DMS 273 (cell line): Measurements from ENCODE around the gene PROX1.
"Not testable (repeated sequence)": the region's sequence is repeated elsewhere in the genome, so short reads cannot be mapped to it uniquely, and the experiment has no call there.

ENCODE experiments used
- DNase-seq: peaks from one replicate; lab custom pipeline; 2025; ENCODE audit not compliant: unreplicated experiment; lab: John Stamatoyannopoulos, UW

Gene PROX1

DNA sequence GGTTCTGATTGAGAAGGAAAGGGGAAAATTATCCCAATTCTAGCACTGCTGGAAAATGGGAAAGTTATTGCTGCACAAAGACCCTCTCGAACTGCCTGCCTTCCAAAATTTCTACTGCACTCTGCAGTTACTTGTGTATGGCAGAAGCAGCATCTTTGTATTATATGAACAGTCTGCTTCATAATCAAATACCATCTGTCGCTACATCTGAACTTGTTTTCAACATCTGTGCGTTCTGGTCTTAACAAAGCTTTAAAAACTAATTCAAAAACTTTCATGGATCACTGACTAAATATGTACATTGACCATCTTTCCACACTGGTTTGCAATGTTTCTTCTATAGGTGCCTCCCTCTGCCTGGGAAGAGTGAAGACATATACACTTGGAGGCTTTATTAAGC is 79.2 kb downstream of the PROX1 start:
- peak; percentile 93 for DNase-seq

DNA sequence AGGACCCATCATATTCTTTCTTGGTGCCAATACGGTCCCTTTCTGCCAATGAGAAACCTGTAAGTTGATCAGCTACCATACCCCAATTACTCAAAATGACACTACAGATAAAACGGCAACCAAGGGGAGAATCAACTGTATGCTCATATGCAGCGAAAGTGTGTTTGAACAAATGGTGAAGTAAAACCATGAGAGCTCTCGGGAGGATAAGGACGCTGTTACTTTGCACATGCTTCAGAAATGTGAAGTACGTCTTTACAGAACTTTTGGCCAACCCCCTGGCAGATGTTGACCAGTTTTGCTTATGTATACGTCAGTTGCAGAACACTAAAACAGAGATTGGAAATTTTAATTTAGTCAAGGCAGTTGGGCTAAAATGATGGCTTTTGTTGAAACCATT is 79.6 kb downstream of the PROX1 start:
- peak; percentile 91 for DNase-seq

DNA sequence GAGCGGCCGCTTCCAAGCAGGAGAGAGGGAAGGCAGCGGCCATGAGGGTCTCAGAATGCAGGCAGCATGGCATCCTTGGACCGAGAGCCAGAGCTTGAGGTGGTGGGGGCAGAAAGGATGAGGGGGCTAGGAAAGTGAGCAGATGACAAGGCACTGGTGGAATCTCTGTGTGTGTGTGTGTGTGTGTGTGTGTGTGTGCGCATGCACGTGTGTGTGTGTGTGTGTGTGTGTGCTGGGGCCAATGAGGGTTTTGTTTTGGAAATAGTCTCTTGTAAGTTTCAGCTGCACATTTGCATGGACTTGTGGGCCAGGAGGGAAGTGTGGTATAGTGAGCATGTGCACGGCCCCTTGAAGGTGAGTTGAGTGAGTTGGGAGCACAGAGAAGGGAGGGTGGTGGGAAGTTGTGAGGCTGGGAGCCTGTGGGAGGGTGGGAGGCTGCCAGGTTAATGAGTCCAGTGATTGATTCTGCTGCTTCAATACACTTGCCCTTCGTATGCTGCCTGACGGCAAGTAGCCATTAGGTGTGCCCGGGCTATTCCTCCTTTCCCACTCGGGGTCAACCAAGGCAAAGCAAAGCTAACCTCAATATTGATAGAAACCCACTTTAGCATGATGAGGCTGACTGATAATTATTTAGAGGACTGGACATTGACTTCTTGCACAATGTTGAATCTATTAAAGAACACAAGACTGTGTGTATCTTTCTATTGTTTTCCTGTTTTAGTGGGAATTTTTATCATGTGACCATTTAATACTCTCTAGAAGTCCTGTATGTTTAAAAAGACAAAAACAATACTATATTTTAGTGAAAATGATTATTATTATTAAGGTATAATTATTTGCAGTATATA is 80.3 kb downstream of the PROX1 start:
- DNase-seq, result peak; percentile 86

DNA sequence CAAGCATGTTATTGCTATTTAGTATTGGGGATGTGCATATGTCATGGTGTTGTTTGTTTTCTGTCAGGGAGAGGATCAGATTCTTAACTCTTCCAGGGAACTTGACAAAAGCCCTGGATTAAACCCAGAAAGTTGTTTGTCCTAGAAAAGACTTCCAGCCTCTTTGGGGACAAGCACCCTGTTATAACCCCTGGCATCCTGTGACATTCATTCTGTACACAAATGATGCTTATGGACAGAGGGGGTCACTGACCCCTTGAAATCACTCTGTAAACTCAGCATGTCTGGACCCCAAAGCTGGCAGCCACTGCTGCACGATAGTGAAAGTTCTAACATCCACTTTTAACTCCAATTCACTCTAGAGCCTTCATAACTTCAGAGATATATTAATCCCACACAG is 81.2 kb downstream of the PROX1 start:
- DNase-seq, result no peak

DNA sequence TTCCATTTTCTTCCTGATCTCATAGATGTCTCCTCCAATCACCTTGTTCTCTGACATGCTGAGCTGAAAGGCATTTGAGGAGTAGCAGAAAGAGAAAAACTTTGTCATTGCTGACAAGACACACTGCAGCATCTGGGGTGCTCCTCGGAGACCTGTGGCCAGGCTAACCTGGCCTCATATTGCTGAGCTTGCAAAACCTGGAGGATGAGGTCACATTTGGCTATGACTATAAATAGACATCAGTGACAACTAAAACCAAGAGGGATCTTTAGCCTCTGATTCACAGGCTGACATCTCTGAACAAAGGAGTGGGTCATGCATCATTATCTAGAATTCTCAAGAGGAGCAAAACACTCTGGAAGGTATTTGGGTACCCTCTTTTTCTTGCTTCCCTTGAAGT is 83.7 kb downstream of the PROX1 start:
- no peak for DNase-seq

DNA sequence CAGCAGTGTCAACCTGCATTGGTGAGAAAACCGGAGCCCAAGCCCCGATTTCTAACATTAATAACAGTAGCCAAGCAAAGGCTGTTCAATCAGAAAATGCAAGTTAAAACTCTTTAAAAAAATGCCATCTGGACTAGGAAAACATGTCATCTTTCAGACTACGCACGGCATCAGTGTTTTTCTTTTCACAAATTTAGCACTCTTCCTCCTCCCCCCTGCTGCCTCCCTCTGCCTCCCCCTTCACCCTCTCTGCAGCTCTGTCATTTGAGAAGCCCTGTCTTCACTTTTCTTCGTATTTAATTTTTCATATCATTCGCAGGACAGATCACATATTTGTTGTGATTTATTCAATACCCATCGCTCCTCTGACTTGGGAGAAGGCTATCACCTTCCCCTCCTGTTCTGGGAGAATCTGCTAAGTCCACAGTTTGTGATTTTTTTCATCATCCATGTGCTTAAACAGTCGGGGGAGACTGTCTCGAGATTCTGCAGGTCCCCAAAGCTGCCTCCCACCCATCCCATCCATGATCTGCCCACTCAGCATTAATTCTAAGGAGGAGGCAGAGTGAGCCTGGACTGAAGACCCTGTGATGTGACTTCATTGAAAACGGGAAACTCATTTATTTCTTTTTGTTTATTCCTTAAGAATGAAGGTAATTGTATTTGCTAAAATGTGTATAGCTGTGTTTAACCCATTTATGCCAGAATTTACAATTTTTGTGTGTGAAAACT is 84.8 kb downstream of the PROX1 start:
- DNase-seq, result no peak

DNA sequence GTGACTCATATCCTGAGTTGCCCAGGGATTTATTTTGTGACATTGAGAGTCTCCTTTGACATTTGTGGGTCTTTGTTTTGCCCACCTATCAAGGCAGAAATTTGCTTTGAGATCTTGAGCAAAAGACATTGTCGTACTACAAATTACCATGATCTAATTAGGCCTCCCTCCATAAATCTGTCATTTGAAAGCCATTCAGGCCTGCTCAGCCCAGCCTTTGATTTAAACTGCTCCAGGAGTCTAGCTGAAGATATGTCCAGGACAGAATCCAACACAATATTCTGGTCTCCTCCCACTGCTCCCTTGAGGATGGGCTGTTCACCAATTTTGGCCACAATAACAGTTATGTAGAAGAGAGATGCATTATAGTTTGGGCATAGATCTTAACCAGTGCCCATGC is 86.7 kb downstream of the PROX1 start:
- no peak for DNase-seq

DNA sequence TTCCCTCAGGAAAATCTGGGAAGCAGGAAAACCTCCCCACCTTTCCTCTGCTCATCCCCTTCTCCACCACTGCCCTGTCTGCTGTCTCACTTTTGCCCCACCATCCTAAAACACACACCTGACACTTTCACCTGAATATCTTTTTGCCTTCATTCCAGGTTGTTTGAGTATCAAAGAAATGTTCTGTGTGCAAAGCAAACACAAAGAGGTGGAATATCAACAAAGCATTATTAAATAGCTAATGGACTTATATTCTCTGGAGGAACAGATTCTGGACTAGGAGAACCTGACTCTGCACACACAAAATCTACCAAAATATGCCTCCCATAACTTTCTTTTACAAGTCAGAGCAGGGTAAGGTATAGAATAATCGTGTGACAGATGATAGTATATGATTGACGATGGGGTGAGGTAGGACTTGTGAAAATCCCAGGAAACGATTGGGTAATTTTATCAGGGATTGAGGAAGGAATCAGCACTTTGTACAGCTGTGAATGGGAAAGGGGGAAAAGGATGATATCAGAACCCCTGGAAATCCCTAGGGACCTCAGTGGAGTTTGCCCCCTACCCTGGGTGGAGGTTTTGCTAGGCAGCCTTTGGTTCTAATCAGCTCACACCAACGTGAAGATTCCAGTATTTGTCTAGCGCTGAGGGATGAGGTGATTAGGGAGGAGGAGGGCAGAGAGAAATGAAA is 87.7 kb downstream of the PROX1 start:
- DNase-seq, result no peak

DNA sequence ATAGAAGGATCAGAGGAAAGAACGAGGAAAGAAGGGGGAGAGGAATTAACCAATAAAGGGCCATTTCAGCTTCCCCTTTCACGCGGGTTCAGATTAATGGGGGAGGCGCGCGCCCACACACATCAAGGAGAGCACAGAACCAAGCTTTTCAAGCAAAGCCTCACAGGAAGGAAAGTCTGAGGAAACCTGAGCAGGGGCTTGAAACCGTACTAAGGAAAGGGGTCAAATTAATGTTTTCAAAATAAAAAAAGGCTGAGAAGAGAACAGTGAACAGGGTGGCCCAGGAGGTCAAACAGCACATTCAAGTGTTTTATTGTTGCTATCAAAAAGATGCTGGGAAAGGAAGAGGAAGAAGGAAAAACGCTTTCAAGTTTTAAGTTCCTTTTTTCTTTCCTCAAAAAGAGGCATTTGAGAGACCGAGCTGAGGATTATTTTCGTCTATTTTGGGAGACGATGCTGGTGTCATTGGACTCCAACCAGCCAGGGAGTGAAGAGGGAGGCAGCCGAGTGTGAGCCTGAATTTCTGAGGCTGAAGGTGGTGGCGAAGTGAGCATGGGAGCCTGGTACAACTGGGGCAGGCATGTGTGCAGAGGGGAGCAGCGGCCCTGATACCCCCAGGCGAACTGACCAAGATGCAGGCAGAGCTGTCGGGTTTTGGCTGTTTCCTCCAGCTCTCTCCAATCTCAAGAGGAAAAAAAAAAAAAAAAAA is 88.4 kb downstream of the PROX1 start:
- DNase-seq, result peak; percentile 45

DNA sequence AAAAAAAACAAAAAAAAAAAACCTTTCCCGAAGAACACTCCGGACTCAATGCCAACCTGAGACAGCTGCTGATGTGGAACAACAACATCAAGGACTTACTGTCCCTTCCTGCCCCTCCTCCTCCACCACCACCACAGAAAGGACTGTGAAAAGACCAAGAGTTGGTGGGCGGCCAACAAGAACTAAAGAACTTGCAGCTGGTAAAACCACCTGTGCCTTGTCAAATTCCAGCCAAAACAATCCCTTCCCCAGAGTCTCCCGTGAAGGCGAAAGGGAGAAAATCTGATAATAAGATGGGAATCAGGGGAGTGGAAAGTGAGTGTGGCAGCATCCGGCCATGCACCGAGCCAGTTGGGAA is 88.9 kb downstream of the PROX1 start:
- DNase-seq, result peak; percentile 77

DNA sequence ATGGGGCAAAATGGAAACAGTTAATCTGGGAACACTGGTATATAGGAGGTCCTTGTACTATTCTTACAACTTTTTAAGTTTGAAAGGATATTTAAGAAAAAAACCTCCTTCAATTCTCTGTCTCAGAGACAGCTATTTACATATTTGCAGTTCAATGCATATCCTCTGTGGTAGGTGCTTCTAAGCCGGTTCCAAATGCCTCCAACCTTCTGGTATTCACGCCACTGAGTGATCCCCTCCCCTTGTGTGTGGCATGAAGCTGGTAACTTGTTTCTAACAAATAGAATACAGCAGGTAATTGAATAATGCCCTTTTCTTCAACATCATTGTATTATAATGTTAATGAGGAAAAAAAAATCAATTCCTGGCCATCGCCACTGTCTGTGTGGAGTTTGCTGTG is 91.2 kb downstream of the PROX1 start:
- DNase-seq, result no peak

DNA sequence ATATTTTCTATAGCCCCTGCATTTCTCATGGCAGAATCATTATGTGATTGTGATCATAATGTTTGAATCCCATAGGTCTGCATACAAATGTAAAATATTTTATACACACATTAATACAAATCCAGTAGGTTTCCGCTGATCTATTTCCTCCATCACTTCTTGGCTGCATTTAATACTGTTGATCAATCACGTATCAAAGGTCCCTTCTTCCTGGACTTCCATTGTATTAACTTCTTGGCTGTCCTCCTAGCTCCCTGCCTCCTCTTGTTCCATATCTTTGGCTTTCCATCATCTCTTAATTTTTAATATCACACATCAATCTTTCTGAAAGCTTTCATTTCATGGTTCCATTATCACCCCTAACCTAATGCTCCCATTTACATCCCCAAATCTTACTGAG is 97.6 kb downstream of the PROX1 start:
- DNase-seq, result no peak

DNA sequence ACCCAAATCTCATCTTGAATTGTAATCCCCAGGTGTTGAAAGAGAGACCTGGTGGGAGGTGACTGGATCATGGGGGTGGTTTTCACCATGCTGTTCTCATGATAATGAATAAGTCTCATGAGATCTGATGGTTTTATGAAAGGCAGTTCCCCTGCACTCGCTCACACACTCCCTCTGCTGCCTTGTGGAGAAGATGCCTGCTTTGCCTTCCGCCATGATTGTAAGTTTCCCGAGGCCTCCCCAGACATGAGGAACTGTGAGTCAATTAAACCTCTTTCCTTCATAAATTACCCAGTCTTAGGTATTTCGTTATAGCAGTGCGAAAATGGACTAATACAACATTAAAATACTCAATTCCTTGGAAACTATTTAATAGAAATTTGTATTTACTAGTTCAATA is 99.2 kb downstream of the PROX1 start:
- peak; percentile 23 for DNase-seq

DNA sequence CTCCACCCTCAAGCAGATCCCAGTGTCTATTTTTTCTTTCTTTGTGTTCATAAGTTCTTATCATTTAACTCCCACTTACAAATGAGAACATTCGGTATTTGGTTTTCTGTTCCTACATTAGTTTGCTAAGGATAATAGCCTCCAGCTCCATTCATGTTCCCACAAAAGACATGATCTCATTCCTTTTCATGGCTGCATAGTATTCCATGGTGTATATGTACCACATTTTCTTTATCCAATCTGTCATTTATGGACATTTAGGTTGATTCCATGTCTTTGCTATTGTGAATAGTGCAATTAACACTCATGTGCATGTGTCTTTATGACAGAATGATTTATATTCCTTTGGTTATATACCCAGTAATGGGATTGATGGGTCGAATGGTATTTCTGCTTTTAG is 101.2 kb downstream of the PROX1 start:
- DNase-seq, result not testable (repeated sequence)
